ENCODE data around the gene TBC1D22A. TPM values are rescaled to one million over a fixed set of nuclear protein-coding genes. Genes with fewer than 3 reads are reported as not detected.

Gene TBC1D22A
- total and polyA plus RNA-seq, 10 of the 15 experiments (the other 5 are each of a cell fraction or from before 2014, with no cell fraction given), result 0.63 to 44.7 (median 27.4) TPM

DNA sequence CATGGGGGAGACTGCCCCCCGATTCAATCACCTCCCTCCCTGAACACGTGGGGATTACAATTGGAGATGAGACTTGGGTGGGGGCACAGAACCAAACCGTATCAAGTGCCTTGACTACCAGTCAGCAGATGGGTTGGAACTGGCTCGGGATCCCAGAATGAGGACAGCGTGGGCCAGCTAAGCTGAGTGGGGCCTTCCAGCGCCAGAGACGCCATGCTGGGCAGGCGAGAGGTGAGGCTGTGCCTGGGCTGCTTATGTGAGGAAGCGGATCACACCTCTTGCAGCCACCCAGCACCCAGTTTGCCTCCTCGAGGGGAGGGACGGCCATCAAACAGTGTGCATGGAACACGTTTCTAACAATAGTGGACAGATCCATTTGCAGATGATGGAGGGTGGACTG is 195.1 kb downstream of the TBC1D22A start (continued):
- TF ChIP-seq, protein P1, sequence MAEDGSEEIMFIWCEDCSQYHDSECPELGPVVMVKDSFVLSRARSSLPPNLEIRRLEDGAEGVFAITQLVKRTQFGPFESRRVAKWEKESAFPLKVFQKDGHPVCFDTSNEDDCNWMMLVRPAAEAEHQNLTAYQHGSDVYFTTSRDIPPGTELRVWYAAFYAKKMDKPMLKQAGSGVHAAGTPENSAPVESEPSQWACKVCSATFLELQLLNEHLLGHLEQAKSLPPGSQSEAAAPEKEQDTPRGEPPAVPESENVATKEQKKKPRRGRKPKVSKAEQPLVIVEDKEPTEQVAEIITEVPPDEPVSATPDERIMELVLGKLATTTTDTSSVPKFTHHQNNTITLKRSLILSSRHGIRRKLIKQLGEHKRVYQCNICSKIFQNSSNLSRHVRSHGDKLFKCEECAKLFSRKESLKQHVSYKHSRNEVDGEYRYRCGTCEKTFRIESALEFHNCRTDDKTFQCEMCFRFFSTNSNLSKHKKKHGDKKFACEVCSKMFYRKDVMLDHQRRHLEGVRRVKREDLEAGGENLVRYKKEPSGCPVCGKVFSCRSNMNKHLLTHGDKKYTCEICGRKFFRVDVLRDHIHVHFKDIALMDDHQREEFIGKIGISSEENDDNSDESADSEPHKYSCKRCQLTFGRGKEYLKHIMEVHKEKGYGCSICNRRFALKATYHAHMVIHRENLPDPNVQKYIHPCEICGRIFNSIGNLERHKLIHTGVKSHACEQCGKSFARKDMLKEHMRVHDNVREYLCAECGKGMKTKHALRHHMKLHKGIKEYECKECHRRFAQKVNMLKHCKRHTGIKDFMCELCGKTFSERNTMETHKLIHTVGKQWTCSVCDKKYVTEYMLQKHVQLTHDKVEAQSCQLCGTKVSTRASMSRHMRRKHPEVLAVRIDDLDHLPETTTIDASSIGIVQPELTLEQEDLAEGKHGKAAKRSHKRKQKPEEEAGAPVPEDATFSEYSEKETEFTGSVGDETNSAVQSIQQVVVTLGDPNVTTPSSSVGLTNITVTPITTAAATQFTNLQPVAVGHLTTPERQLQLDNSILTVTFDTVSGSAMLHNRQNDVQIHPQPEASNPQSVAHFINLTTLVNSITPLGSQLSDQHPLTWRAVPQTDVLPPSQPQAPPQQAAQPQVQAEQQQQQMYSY (CRISPR knock-in tag; IDR thresholded peaks at IDR 0.05), result no peak

DNA sequence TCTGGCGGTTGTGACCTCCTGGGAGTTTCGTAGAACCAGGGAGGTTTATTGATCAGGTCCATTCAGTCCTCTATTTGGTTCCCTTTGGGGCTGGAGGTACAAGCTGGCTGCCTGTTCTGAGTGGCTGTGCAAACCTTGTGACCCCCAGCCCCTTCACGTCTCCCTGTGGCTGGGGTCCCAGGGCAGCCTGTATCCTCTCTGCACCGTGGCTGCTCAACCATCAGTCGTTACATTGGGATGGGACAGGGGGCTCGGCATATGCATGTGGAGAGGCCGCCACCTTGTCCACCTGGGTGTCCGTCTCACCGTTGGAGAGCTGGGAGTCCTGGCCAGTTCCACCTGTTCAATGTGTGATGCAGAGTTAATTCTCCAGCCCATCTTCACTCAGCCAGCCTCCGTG is 195.7 kb downstream of the TBC1D22A start:
- ChIA-PET RAD21 (ENCODE audit: unreplicated experiment) (no interaction called here), CTCF (no interaction called here), SMC1A (ENCODE audit: uncharacterized antibody, unreplicated experiment) (no interaction called here), POLR2A (no interaction called here)
- no peaks in the 10 kb centered on the region for H3K79me2 ChIP-seq (ENCODE audit: control insufficient read depth, insufficient read depth, low read length)
- ATAC-seq (no peak), DNase-seq (ENCODE audit: low read depth, low spot score) (no peak), FAIRE-seq (no peak)
- peaks cover 0 to 15% of the 10 kb centered on the region in 2 experiments for H3K36me3 ChIP-seq (ENCODE audit: control insufficient read depth in 2 of 2, insufficient read depth in 2 of 2, low read length in 1 of 2)
- in situ Hi-C loops (cut with MboI) (no loop called here), intact Hi-C loops (cut with micrococcal nuclease; ENCODE audit: unreplicated experiment) (no loop called here)
- no TSS peak for BruUV-seq (replicated peaks)
- no peak overlapping the region for H2AFZ ChIP-seq (ENCODE audit: control insufficient read depth, low read depth, low read length)
- H3K4me1 ChIP-seq (ENCODE audit: control insufficient read depth, insufficient read depth, low read length), result no peaks in the 10 kb centered on the region
- no peak for TF ChIP-seq HCFC1 (IDR thresholded peaks at IDR 0.05; ENCODE audit: low read length)
- TF ChIP-seq, protein P2, sequence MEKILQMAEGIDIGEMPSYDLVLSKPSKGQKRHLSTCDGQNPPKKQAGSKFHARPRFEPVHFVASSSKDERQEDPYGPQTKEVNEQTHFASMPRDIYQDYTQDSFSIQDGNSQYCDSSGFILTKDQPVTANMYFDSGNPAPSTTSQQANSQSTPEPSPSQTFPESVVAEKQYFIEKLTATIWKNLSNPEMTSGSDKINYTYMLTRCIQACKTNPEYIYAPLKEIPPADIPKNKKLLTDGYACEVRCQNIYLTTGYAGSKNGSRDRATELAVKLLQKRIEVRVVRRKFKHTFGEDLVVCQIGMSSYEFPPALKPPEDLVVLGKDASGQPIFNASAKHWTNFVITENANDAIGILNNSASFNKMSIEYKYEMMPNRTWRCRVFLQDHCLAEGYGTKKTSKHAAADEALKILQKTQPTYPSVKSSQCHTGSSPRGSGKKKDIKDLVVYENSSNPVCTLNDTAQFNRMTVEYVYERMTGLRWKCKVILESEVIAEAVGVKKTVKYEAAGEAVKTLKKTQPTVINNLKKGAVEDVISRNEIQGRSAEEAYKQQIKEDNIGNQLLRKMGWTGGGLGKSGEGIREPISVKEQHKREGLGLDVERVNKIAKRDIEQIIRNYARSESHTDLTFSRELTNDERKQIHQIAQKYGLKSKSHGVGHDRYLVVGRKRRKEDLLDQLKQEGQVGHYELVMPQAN (conservative IDR thresholded peaks at IDR 0.05), result no peak
- no peak for TF ChIP-seq SP1 (IDR thresholded peaks at IDR 0.05; ENCODE audit: low read depth, low read length)
- over 99% methylated on average over 8 of the region's 10 CpGs for WGBS (ENCODE audit: insufficient coverage, insufficient replicate concordance, low lambda C conversion rate, missing lambda C conversion rate)
- no peak overlapping the region for H3K9ac ChIP-seq (ENCODE audit: control insufficient read depth, insufficient read depth, low read length)
- H3K27ac ChIP-seq (ENCODE audit: control insufficient read depth, insufficient read depth), result no peak overlapping the region
- no peak overlapping the region for H3K4me3 ChIP-seq
- peaks cover 3% of the 10 kb centered on the region; the same call in 1 of the 2 replicates for H4K20me1 ChIP-seq (ENCODE audit: control insufficient read depth, insufficient read depth)
- no peaks in the 10 kb centered on the region for H3K9me3 ChIP-seq (replicated peaks; ENCODE audit: control insufficient read depth, insufficient read depth, low read length)
- no peaks in the 10 kb centered on the region for H3K27me3 ChIP-seq (replicated peaks in 1 of 2; ENCODE audit: control insufficient read depth in 2 of 2, insufficient read depth in 2 of 2, low read length in 1 of 2)
- H3K4me2 ChIP-seq (ENCODE audit: control insufficient read depth, insufficient read depth), result no peak overlapping the region

All from GM12878 (cell line).